HT1080 (cell line): Measurements from ENCODE around the gene SH3RF1. TPM values are rescaled to one million over a fixed set of nuclear protein-coding genes. Genes with fewer than 3 reads are reported as not detected.
"Not testable (repeated sequence)": the region's sequence is repeated elsewhere in the genome, so short reads cannot be mapped to it uniquely, and the experiment has no call there.

ENCODE experiments used
- DNase-seq: peaks from one replicate; pipeline ENCODE4 v3.0.0-alpha.2; 2015; ENCODE audit warnings: low read depth
- total RNA-seq: library from RNA; depleted of rRNA; stranded (reverse); fragments of >200 nt; shearing (Covaris generic); gene quantifications from 2 replicates; pipeline ENCODE4 v1.2.3, GENCODE V29; 2014

The SH3RF1 gene
- total RNA-seq, 1 experiment from 2014 or later: 12.0 TPM

GRCh38 chr4:169277838-169278237, 7.1 kb upstream of the SH3RF1 start:
- not testable (repeated sequence) for DNase-seq

GRCh38 chr4:169275180-169275579, 4.4 kb upstream of the SH3RF1 start:
- DNase-seq: no peak

GRCh38 chr4:169274033-169274432, 3.3 kb upstream of the SH3RF1 start:
- no peak for DNase-seq

GRCh38 chr4:169272265-169272886, 1.6 kb upstream of the SH3RF1 start:
- DNase-seq: peak; percentile 27

GRCh38 chr4:169271692-169272007, 894 bp upstream of the SH3RF1 start:
- no peak for DNase-seq

GRCh38 chr4:169269916-169270809, 593 bp downstream of the SH3RF1 start:
- DNase-seq: peak; percentile 39

- DNase-seq: peak; percentile 77
Observed at GRCh38 chr4:169268951-169269760, 1.6 kb downstream of the SH3RF1 start.

- no peak for DNase-seq
Observed at GRCh38 chr4:169267070-169267469, 3.7 kb downstream of the SH3RF1 start.

- no peak for DNase-seq
Observed at GRCh38 chr4:169266661-169267060, 4.1 kb downstream of the SH3RF1 start.

GRCh38 chr4:169266081-169266480, 4.7 kb downstream of the SH3RF1 start:
- DNase-seq: no peak

- DNase-seq: no peak
Observed at GRCh38 chr4:169263791-169264392, 6.9 kb downstream of the SH3RF1 start.

GRCh38 chr4:169260217-169260866, 10.4 kb downstream of the SH3RF1 start:
- DNase-seq: no peak

- no peak for DNase-seq
Observed at GRCh38 chr4:169259271-169259670, 11.5 kb downstream of the SH3RF1 start.

- no peak for DNase-seq
Observed at GRCh38 chr4:169258141-169258540, 12.6 kb downstream of the SH3RF1 start.

GRCh38 chr4:169256856-169257761, 13.6 kb downstream of the SH3RF1 start:
- DNase-seq: no peak

- DNase-seq: peak; percentile 37
Observed at GRCh38 chr4:169256101-169256612, 14.6 kb downstream of the SH3RF1 start.

- DNase-seq: peak; percentile 83
Observed at GRCh38 chr4:169254546-169254983, 16.2 kb downstream of the SH3RF1 start.

- DNase-seq: peak; percentile 86
Observed at GRCh38 chr4:169253904-169254303, 16.9 kb downstream of the SH3RF1 start.

- DNase-seq: no peak
Observed at GRCh38 chr4:169253113-169253671, 17.6 kb downstream of the SH3RF1 start.
